ENCODE results near the gene POLR1D.

Gene POLR1D

DNA sequence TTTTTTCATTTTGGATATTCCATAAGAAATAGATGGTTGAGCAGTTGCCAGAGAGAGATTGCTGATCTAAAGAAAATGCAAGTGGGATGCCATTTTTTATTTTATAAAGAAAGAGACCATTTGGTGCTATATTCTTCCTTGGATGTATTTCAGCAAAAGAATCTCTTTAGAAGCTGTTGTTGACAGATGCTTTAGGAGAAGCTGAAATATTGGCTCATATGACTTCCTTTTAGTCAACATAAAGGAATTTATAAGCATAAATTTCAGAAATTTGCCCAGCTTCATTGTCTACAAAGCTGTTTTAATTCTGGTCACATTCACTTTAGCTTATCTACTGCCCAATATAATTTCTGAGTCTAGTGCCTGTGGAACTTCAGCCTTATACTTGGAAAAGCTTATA, 36.9 kb downstream of the POLR1D start:
- Histone ChIP-seq H3K27ac (ENCODE audit: poor library complexity, severe bottlenecking) (peak overlapping the region; percentile 45), H3K4me1 (ENCODE audit: insufficient read depth, poor library complexity, severe bottlenecking) (peaks cover 16% of the 10 kb centered on the region), H3K4me3 (ENCODE audit: severe bottlenecking) (no peak overlapping the region), H3K27me3 (ENCODE audit: insufficient read depth, poor library complexity, severe bottlenecking) (no peaks in the 10 kb centered on the region), H3K36me3 (ENCODE audit: low read depth) (peaks cover 23% of the 10 kb centered on the region), H3K9me3 (ENCODE audit: severe bottlenecking) (no peaks in the 10 kb centered on the region)
- DNase-seq (ENCODE audit: low spot score) (no peak), ATAC-seq (ENCODE audit: low read depth) (peak; percentile 23; the same call in 1 of the 3 replicates)
- TF ChIP-seq, protein P1, sequence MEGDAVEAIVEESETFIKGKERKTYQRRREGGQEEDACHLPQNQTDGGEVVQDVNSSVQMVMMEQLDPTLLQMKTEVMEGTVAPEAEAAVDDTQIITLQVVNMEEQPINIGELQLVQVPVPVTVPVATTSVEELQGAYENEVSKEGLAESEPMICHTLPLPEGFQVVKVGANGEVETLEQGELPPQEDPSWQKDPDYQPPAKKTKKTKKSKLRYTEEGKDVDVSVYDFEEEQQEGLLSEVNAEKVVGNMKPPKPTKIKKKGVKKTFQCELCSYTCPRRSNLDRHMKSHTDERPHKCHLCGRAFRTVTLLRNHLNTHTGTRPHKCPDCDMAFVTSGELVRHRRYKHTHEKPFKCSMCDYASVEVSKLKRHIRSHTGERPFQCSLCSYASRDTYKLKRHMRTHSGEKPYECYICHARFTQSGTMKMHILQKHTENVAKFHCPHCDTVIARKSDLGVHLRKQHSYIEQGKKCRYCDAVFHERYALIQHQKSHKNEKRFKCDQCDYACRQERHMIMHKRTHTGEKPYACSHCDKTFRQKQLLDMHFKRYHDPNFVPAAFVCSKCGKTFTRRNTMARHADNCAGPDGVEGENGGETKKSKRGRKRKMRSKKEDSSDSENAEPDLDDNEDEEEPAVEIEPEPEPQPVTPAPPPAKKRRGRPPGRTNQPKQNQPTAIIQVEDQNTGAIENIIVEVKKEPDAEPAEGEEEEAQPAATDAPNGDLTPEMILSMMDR (IDR thresholded peaks at IDR 0.05; ENCODE audit: poor library complexity, severe bottlenecking), result no peak

DNA sequence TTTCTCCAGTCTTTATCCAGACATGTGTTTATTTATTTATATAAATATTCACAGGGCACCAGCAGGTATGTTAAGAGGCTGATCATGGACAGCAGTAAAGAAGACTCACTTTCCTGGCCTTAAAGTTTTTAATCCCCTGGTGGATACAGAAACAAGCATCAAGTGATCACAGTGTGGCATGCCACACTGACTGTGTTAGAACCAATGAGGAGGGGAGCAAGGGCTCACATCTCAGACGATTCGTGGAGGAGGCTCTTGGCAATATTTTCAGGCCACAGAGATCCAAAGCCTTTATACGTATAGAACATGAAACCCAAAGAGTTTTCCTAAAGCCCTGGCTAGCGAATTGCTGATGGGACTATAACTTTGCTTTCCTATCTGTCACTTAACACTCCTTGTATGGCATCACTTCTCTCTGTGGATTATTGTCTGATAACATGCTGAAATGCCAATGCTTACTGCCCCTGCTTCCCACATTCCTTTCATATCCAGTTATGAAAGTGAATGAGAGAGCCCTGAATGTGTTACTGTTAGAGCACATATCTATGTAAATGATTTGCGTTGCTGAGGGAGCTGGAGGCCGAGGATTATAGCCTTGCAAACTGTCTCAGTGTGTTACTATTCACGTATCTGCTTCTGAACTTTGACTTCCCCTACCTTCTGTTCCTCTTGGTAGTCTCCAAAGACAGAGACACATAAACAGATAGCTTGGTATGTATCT, 37.6 kb downstream of the POLR1D start:
- ATAC-seq (ENCODE audit: low read depth), result no peak
- no peak overlapping the region for H3K4me3 ChIP-seq (ENCODE audit: severe bottlenecking)
- peaks cover 16% of the 10 kb centered on the region for H3K4me1 ChIP-seq (ENCODE audit: insufficient read depth, poor library complexity, severe bottlenecking)
- H3K9me3 ChIP-seq (ENCODE audit: severe bottlenecking), result no peaks in the 10 kb centered on the region
- TF ChIP-seq, protein P1 (IDR thresholded peaks at IDR 0.05; ENCODE audit: poor library complexity, severe bottlenecking), result no peak
- peaks cover 20% of the 10 kb centered on the region for H3K36me3 ChIP-seq (ENCODE audit: low read depth)
- H3K27ac ChIP-seq (ENCODE audit: poor library complexity, severe bottlenecking), result peak overlapping the region; percentile 45
- no peak for DNase-seq (ENCODE audit: low spot score)
- H3K27me3 ChIP-seq (ENCODE audit: insufficient read depth, poor library complexity, severe bottlenecking), result no peaks in the 10 kb centered on the region

DNA sequence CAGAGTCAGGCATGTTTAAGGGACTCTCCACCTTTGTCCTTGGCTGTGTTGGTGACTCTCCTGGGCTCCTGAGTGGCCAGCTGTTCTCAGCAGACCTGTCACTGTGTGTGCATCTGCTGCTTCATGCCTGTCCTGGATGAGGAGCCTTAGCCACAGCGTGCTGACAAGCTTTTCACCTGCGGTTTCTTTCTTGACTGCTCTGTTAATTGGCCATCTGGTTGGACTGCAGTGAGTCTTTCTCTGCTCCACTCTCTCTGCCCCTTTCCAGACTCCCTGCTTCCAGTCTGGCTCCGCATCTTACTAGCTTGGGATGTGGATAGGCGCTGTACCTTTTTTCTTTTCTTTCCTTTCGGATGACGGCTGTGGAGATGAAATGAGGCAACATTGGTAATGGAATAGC, 38.8 kb downstream of the POLR1D start:
- peaks cover 16% of the 10 kb centered on the region for H3K4me1 ChIP-seq (ENCODE audit: insufficient read depth, poor library complexity, severe bottlenecking)
- DNase-seq (ENCODE audit: low spot score) (no peak), ATAC-seq (ENCODE audit: low read depth) (no peak)
- peaks cover 14% of the 10 kb centered on the region; the same call in 1 of the 2 replicates for H3K36me3 ChIP-seq (ENCODE audit: low read depth)
- no peak overlapping the region for H3K27ac ChIP-seq (ENCODE audit: poor library complexity, severe bottlenecking)
- H3K4me3 ChIP-seq (ENCODE audit: severe bottlenecking), result no peak overlapping the region
- TF ChIP-seq, protein P1 (IDR thresholded peaks at IDR 0.05; ENCODE audit: poor library complexity, severe bottlenecking), result no peak
- no peaks in the 10 kb centered on the region for H3K9me3 ChIP-seq (ENCODE audit: severe bottlenecking)
- no peaks in the 10 kb centered on the region for H3K27me3 ChIP-seq (ENCODE audit: insufficient read depth, poor library complexity, severe bottlenecking)

DNA sequence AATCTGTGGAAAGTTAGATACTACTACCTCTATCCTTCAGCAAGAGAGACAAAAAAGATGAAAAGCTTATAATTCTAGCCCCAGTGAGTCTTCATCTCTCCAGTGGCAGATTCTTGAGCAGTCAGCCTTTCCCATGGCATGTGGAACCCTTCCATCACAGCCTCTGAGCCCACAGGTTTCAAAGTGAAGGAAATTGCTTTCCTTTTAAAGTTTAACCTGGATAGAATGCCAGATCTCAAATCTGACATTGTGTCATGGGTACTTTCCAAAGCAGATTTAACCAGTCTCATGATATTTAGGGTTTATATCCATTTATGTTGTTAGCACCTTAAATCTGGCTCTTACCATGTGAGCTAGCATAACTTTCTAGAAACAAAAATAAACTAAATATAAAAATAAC, 39.3 kb downstream of the POLR1D start:
- peaks cover 16% of the 10 kb centered on the region for H3K4me1 ChIP-seq (ENCODE audit: insufficient read depth, poor library complexity, severe bottlenecking)
- H3K27ac ChIP-seq (ENCODE audit: poor library complexity, severe bottlenecking), result no peak overlapping the region
- no peaks in the 10 kb centered on the region for H3K9me3 ChIP-seq (ENCODE audit: severe bottlenecking)

More for the DNA sequence above, 39.3 kb downstream of the POLR1D start:
- no peak for DNase-seq (ENCODE audit: low spot score)
- ATAC-seq (ENCODE audit: low read depth), result no peak
- no peaks in the 10 kb centered on the region for H3K27me3 ChIP-seq (ENCODE audit: insufficient read depth, poor library complexity, severe bottlenecking)
- peaks cover 11% of the 10 kb centered on the region; the same call in 1 of the 2 replicates for H3K36me3 ChIP-seq (ENCODE audit: low read depth)
- H3K4me3 ChIP-seq (ENCODE audit: severe bottlenecking), result no peak overlapping the region
- TF ChIP-seq, protein P1 (IDR thresholded peaks at IDR 0.05; ENCODE audit: poor library complexity, severe bottlenecking), result no peak
